Activated effector memory CD4-positive, alpha-beta T cell treated with Interleukin-2 at 50 U/mL for 16 hours (primary cell): Measurements from ENCODE around the gene CHAC1.

Source experiments
- DNase-seq: peaks from one replicate; pipeline ENCODE4 v3.0.0-alpha.2; 2020

CHAC1 gene

DNA sequence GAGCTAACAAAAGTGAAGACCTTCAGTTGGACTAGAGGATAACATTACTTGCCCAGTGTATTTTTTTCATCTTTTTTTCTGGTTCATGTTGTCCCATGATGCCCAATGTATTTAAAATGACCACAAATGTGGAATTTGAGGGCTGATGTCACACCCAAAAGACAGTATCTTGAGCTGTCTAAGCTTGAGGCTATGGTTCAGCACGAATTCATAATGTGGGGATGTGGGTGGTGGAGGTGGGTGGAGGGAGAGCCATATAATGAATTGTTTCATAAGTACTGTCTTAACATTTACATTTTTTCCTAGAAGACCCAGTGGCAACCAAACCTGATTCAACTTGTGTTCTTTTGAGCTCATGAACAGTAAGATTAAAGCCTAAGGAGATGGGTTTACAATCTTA is 37.5 kb downstream of the CHAC1 start:
- no peak for DNase-seq

GRCh38 chr15:40991355-40991754 is 38.1 kb downstream of the CHAC1 start:
- DNase-seq = no peak

- no peak for DNase-seq
These were observed 39.0 kb downstream of the CHAC1 start for GRCh38 chr15:40992241-40992741.

DNA sequence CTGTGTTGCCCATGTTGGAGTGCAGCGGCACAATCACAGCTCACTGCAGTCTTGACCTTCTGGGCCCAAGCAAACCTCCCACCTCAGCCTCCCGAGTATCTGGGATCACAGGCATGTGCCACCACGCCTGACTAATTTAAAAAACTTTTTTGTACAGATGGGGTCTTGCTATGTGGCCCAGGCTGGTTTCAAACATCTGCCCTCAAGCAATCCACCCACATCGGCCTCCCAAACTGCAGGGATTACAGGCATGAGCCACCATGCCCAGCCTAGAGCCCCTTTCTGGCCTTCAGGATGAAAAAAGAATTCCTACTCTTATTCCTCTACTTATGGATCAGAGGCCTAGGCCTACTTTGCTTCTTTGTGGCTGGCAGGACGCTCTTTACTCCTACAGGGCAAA is 39.6 kb downstream of the CHAC1 start:
- DNase-seq = no peak

DNA sequence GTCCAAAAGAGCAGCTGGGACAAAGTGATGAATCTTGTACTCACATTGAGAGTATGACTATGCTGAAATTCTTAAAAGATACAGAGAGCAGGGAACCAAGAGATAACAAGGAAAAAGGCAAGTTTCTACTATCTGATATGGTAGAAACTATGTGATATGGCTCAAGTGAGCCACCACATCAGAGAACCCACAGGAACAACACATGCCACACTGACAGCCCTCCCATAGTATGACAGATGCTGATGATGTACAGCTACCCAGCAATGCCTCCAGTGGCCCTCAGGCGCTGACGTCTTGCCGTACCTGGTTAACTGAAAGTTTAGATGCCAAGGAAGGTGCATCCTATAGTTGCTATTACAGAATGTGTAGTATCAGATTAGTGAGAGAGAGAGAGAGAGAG is 42.4 kb downstream of the CHAC1 start:
- no peak for DNase-seq

DNA sequence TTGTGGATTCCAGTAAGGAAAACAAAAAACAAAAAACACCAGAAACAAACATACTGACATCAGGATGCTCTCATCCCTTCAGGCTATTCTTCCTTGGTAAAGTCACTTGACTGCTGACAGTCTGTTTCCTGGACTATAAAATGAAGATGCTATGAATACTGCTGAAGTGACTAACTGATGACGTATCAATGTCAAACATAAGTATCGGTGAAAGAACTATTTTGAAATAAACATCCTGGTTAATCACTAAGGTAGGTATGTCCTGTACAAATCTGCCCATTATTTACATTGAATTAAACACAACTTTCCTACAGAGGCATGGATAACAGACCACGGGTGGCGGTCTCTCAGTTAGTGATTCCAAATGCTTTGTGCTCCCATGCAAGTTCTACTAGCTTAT is 45.9 kb downstream of the CHAC1 start:
- no peak for DNase-seq

DNA sequence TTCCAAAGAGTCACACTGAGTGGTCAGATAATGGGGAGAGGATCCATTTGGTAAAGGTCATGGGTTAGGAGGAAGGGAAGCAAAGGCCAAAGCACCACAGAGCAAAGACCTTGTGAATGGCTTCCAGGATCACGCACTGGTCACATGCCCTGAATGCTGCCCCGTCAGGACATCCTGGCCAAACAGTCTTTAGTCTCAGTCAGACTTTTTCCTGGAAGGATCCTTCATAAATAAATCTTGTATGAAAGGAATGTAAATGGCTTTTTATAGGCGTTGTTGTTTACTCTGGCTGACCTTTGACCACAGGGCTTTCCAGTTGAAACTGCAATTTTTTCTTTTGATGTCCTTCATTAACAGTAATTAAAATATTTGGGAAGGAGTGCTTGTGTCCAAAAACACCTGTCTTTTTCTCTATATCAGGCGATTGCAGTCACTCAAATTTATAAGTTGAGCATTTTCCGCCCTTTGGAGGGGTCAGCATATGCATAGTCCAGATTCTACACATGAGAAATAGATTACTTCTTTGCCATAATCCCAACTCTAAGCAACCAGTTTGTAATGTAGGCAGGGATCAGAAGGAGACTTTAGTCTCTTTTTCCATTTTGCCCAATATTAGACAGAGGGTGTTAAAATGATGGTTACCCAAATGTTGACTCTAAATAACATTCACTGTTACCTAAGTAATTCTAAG is 48.4 kb downstream of the CHAC1 start:
- no peak for DNase-seq

- DNase-seq = no peak
These were observed 51.2 kb downstream of the CHAC1 start for GRCh38 chr15:41004490-41004889.
